Activated CD4-positive, CD25-positive, alpha-beta regulatory T cell treated with anti-CD3 and anti-CD28 coated beads, Interleukin-2, amount 50 U/mL, for 24 hours (primary cell): ENCODE measurements around the gene ARL5C.

Experiments used
- ATAC-seq, 2 donors: fragments of 150-1000 bp; cut with Tn5 transposase; one replicate each; pipeline ENCODE4 v1.10.0; 2021; ENCODE audit warnings: mild to moderate bottlenecking in 1 of 2, moderate library complexity in 1 of 2

The ARL5C gene

GRCh38 chr17:39166437-39167335, 725 bp upstream of the ARL5C start:
- no peak for ATAC-seq

DNA sequence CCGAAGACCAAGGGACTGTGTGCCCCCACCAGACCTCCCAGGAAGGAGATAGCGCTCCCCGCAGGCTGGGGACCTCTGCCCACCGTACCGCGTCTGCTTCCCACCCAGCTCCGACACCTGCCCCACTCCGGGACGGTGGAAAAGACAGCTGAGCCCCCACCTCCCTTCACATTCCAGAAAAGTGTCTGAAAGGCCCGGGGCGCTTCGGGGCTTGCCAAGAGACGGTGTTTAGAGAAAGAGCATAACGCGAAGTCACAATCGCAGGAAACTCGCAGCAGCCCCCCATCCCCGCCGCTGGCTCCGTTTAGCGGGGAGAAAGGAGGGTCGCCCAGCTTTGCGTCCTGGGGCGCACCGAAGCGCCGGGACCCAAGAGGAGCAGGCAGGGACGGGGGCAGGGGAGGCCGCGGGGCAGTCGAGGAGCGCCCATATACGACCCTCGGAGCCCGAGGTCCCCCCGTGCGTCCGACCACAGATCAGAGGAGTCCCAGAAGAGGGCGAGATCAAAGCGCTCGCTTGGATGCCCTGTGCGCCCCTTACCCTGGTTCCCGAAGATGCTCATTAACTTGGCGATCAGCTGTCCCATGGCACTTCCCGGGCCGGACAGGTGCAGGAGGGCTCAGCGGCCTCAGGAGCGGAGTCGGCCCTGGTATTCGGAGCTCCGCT, 652 bp downstream of the ARL5C start:
- ATAC-seq: peak in 1 of 2 donors; percentile 4

DNA sequence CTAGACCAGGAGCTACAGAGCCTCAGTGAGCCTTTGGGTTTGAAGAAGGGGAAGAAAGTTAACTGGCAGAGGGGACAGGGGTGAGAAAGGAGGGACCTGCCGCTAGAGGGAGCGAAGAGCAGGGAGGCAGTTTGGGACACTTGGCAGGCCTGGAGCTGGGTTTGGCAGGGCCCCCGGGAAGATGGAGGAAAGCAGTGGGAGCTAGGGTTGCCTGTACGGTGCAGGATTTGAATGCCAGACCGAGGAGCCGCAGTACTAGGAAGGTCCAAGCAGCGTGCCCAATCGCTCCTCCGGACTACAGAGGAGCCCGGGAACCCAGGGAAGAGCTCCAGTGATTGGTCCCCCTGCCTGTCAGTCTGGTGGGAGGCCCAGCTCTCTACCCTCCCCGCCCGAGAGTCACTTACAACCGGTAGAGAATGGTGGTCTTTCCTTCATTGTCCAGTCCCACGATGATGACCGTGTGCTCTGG, 1.3 kb downstream of the ARL5C start:
- ATAC-seq: peak; percentile 96

- ATAC-seq: no peak
Observed at GRCh38 chr17:39161962-39162361, 4.0 kb downstream of the ARL5C start.

GRCh38 chr17:39158623-39159022, 7.3 kb downstream of the ARL5C start:
- ATAC-seq: no peak

- ATAC-seq: no peak
Observed at GRCh38 chr17:39156491-39156890, 9.5 kb downstream of the ARL5C start.

DNA sequence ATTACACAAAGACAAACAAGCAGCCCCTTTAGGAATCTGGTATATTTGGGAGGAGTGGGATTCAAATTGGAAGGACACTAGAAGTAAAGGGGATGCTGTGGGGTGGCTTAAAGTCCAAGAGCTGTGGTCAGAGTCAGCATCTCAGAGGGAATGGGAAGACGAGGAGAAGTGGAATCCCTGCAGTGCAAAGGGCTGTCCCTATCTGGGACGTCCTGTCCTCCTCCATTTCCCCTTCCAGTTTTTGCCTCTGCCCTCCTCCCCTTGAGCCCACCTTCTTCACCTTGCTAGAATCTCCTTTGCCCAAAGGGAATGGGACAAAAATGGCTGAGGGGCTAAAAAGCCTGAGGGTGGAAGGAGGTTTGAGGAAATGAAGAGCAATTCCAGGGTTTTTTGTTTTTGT, 10.3 kb downstream of the ARL5C start:
- ATAC-seq: no peak

- ATAC-seq: peak; percentile 55 to 68
Observed at GRCh38 chr17:39153599-39154051, 12.3 kb downstream of the ARL5C start.

- no peak for ATAC-seq
Observed at GRCh38 chr17:39151943-39152818, 13.8 kb downstream of the ARL5C start.

- no peak for ATAC-seq
Observed at GRCh38 chr17:39151150-39151942, 14.6 kb downstream of the ARL5C start, which contains the start of gene PLXDC1. Gene PLXDC1, minus strand, starts transcription at chr17:39151637. Its CDS starts 200 bp downstream, at chr17:39151437.

- no peak for ATAC-seq
Observed at GRCh38 chr17:39150795-39151149, 15.2 kb downstream of the ARL5C start.

- no peak for ATAC-seq
Observed at GRCh38 chr17:39150104-39150634, 15.8 kb downstream of the ARL5C start.

- no peak for ATAC-seq
Observed at GRCh38 chr17:39147221-39148185, 18.5 kb downstream of the ARL5C start.

GRCh38 chr17:39146273-39146672, 19.7 kb downstream of the ARL5C start:
- ATAC-seq: no peak

DNA sequence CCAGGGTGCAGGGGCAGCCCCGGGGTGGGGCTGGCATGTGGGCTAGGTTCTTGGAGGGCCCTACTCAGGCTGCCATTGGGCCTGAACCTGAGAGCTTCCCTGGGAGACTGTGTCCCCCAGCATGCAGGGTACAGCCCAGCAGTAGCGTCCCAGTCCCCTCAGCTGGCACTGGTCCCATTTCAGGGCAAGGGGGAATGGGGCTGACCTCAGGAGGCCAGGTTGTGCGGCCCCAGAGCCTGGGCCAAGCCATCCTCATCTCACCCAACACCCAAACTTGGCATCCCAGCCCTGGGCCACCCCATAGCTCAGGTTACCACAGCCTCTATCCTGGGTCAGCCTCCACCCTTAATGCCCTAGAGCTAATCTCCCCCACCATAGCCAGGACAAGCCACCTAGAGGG, 20.8 kb downstream of the ARL5C start:
- ATAC-seq: no peak

GRCh38 chr17:39144416-39144840, 21.5 kb downstream of the ARL5C start:
- no peak for ATAC-seq

DNA sequence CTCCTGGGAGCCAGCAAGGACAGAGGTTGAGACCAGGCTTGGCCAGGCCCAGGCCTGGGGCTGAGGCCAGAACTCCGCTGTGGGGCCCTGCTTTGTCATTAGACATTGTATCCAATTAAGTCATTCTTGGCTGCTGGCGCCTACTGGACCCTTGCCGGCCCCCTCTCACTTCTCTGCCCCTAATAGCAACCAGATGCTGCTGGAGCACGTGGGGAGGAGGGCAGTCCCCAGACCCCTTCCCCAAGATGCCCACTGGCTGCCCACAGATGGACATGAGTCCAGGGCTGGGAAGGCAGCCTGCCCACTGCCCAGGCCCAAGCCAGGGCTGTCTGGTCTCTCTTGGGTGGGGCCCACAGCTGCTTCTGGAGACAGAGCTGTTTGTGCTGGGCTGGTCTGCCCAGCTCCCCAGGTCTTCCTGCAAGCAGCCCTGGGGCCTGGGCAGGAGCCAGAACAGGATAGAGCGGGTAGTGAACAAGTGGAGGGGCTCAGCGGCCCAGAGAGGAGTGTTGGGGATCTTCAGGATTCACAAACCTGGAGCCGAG, 22.3 kb downstream of the ARL5C start:
- ATAC-seq: no peak

- no peak for ATAC-seq
Observed at GRCh38 chr17:39141915-39142664, 23.9 kb downstream of the ARL5C start.

DNA sequence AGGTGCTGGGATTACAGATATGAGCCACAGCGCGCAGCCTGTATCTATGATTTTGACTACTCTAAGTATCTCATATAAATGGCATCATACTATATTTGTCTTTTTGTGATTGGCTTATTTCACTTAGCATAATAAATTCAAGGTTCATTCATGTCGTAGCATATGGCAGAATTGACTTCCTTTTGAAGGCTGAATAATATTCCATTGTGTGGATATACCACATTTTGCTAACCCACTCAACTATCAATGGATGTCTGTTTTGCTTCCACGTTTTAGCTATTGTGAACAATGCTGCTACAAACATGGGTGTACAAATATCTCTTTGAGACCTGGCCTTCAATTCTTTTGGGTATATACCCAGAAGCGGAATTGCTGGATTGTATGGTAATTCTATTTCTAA, 24.7 kb downstream of the ARL5C start:
- no peak for ATAC-seq
